AG04450 (cell line): ENCODE measurements around the gene BLOC1S5. TPM values are rescaled to one million over a fixed set of nuclear protein-coding genes. Genes with fewer than 3 reads are reported as not detected.

Experiments used
- CTCF ChIA-PET: fragments of 300-600, 350-600 bp; formaldehyde crosslinking; extraction: SDS; loops from one replicate; lab custom pipeline; 2022; ENCODE audit warnings: antibody characterized with exemption, inconsistent platforms; lab: Charles Lee
- POLR2A ChIA-PET: fragments of 350-600 bp; formaldehyde crosslinking; extraction: SDS; loops from one replicate; lab custom pipeline; 2021; ENCODE audit warnings: antibody characterized with exemption, inconsistent platforms; lab: Yijun Ruan, JAX
- DNase-seq: peaks from one replicate; pipeline ENCODE4 v3.0.0-alpha.2; 2011; ENCODE audit warnings: low read depth, low spot score
- H3K27ac ChIP-seq: one replicate; pipeline ENCODE4 v1.5.1; 2012; ENCODE audit warnings: low read depth, low read length, control low read depth
- H3K27me3 ChIP-seq: one replicate; pipeline ENCODE4 v1.6.0; 2012; ENCODE audit warnings: low read length; ENCODE audit not compliant: control insufficient read depth, insufficient read depth
- H3K4me3 ChIP-seq: 2 replicates; pipeline ENCODE4 v1.5.1; 2011; ENCODE audit warnings: mild to moderate bottlenecking, low read depth, low read length, control low read depth
- H3K9me3 ChIP-seq: 2 replicates; pipeline ENCODE4 v1.5.1; 2012; ENCODE audit warnings: low read length; ENCODE audit not compliant: control insufficient read depth, insufficient read depth
- polyA plus RNA-seq: library from polyadenylated mRNA; depleted of rRNA; stranded (reverse); fragments of >200 nt; gene quantifications from 2 replicates; pipeline ENCODE4 v1.2.3, GENCODE V29; 2011
- TF ChIP-seq, protein P1 (sequence below): IDR thresholded peaks from 2 replicates; pipeline ENCODE4 v1.5.1; 2011; ENCODE audit warnings: low read depth, low read length, control low read depth, inconsistent platforms

The BLOC1S5 gene
- polyA plus RNA-seq, 1 experiment: 15.1 TPM

DNA sequence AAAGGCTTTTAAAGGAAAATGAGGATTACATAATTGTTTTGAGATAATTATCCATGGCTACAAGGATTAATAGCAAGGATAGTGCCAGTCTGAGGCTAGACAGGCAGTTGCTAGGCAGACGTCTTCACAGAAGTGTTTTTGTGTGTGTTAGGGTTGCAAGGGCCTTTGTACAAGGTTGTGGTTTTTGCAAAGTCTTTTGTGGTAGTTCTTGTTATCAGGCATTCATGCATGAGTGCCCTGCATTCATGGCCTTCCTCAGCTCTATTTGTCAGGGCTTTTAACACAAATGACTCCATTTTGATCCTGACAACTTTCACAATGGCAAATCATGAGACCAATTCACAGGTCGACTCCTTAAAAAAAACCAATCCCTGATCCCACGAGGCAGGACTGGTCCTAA is 85.5 kb downstream of the BLOC1S5 start:
- no peak for DNase-seq
- Histone ChIP-seq H3K9me3 (no peaks in the 10 kb centered on the region), H3K4me3 (no peak overlapping the region), H3K27me3 (no peaks in the 10 kb centered on the region), H3K27ac (no peak overlapping the region)
- ChIA-PET POLR2A (no interaction called here), CTCF (interaction anchor here (1.4 kb wide), 1 partner anchor 81 kb away, joined by 6 read pairs; no protein-coding TSS in a partner anchor)
- TF ChIP-seq, protein P1, sequence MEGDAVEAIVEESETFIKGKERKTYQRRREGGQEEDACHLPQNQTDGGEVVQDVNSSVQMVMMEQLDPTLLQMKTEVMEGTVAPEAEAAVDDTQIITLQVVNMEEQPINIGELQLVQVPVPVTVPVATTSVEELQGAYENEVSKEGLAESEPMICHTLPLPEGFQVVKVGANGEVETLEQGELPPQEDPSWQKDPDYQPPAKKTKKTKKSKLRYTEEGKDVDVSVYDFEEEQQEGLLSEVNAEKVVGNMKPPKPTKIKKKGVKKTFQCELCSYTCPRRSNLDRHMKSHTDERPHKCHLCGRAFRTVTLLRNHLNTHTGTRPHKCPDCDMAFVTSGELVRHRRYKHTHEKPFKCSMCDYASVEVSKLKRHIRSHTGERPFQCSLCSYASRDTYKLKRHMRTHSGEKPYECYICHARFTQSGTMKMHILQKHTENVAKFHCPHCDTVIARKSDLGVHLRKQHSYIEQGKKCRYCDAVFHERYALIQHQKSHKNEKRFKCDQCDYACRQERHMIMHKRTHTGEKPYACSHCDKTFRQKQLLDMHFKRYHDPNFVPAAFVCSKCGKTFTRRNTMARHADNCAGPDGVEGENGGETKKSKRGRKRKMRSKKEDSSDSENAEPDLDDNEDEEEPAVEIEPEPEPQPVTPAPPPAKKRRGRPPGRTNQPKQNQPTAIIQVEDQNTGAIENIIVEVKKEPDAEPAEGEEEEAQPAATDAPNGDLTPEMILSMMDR: no peak

DNA sequence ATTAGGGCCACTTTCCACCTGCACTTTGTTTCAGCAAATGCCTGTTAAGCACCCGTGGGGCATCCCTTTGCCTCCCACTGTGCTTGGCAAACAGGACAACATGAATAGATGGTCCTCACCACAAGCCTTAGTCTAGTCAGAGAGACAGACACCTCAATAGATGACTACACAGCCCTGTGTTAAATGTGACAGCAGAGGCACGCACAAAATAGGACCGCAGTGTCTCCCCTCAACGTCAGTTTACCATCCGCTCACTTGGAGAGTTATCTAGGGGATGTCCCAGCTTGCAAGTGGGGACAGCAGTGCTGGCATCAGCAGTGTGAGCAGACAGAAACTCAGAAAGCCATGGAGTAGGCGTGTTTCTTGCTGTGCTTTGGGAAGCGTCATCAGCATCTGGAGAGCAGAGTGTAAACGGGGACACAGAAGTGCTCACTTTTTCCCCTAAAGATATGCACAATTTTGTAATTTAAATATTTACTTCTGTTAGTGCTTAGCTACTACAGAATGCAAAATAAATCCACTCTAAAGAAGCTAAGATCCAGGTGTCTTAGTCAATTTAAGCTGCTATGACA is 87.6 kb downstream of the BLOC1S5 start:
- CTCF ChIA-PET: interaction anchor here (0.8 kb wide), 1 partner anchor 253 kb away, joined by 3 read pairs; no protein-coding TSS in a partner anchor
- DNase-seq: no peak
- TF ChIP-seq, protein P1: no peak
- no peaks in the 10 kb centered on the region for H3K27me3 ChIP-seq
- H3K9me3 ChIP-seq: no peaks in the 10 kb centered on the region
- POLR2A ChIA-PET: interaction anchor here (0.7 kb wide), 1 partner anchor 109 kb away, joined by 3 read pairs; no protein-coding TSS in a partner anchor
- no peak overlapping the region for H3K4me3 ChIP-seq
- no peak overlapping the region for H3K27ac ChIP-seq

DNA sequence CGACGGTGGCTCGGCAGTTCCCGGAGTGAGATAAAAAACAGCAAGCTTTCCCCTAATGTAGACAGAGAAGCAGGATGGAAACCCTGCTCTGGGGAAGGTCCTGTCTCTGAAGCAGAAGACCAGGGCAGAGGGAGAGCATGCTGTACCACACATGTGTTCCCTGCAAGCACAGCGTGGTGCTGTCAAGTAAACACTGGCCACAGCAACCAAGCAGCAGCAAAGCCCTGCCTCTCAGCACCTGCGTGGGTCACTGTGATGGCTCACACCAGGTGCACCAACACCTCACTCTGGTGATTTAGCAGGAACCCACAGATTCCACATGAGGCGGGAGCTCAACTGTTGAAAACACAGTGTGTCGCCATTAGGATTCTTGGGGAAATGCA is 88.4 kb downstream of the BLOC1S5 start:
- Histone ChIP-seq H3K27ac (no peak overlapping the region), H3K27me3 (no peaks in the 10 kb centered on the region), H3K9me3 (no peaks in the 10 kb centered on the region), H3K4me3 (no peak overlapping the region)
- DNase-seq: no peak
- ChIA-PET CTCF (no interaction called here), POLR2A (no interaction called here)
- TF ChIP-seq, protein P1: no peak

DNA sequence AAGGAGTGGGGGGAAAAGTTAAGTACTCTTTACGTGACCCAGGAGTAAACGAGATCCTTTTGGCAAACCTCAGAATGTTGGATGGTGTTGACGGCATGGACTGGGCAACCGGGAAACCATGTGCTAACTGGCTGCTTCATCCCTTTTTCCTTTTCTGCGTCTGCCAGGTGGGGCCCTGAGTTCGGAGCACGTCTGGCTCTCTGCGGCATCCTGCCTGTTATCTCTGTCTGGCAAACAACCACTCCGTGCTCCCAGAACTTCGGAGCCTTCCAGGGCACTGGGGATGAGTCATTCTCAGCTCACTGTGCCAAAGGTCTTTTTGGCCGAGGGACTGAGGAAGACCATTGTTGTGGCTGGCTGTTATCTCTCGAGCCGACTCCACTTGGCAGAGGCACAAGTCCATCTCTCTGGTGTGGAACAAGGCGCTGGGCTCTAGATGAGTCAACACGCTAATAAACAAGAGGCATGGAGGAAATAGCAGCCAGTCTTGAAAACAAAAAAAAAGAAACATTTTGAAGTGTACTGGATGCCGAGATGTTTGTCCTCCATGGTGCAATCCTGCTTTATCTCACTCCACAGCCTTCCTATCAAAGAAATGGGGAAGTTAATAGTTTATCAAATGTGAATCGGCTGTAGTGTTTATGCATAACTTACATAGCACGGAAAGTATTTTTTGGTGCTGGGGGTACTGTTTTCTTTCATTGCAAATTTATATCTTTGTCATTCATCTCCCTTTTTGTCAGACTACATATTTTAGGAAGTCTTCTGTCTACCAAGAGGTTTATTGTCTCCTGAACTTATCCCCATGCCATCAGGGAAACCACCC is 89.0 kb downstream of the BLOC1S5 start:
- DNase-seq: peak; percentile 42
- TF ChIP-seq, protein P1: no peak
- H3K9me3 ChIP-seq: no peaks in the 10 kb centered on the region
- peak overlapping the region; percentile 42 for H3K4me3 ChIP-seq
- CTCF ChIA-PET: interaction anchor here (1.3 kb wide), 1 partner anchor 254 kb away, joined by 4 read pairs; no protein-coding TSS in a partner anchor
- H3K27ac ChIP-seq: no peak overlapping the region
- no peaks in the 10 kb centered on the region for H3K27me3 ChIP-seq
- POLR2A ChIA-PET: no interaction called here

DNA sequence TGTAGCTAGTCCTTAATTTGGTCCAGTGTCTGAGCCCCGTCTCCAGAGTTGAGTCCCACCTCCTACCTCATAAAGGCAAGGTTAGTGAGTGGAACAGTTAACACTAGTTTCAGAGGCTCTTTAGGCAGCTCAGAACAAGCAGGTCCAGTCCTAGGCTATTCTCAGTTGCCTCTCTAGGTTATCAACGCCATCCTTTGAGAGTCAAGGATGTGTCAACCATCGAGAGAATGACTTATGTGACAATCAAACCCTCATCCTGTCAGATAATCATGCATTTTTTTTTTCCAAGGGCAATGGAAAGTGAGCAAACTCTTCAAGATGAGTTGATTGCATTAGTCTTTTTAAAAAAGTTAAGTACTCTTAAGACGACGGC is 89.6 kb downstream of the BLOC1S5 start:
- no peak for DNase-seq
- ChIA-PET CTCF (interaction anchor here (1.2 to 1.3 kb wide), 2 partner anchors 18 to 253 kb away, joined by 3 to 4 read pairs; no protein-coding TSS in a partner anchor), POLR2A (no interaction called here)
- no peaks in the 10 kb centered on the region for H3K9me3 ChIP-seq
- TF ChIP-seq, protein P1: no peak
- no peaks in the 10 kb centered on the region for H3K27me3 ChIP-seq
- no peak overlapping the region for H3K4me3 ChIP-seq
- H3K27ac ChIP-seq: no peak overlapping the region
